Mesodermal cell (in vitro differentiated cells): ENCODE results near the gene HSP90AB1.
A peak's percentile ranks its signal among the peaks of the same experiment; 100 is the strongest.
"Not testable (repeated sequence)": the region's sequence is repeated elsewhere in the genome, so short reads cannot be mapped to it uniquely, and the experiment has no call there.

ENCODE experiments used
- H3K27ac ChIP-seq: 2 replicates; pipeline ENCODE4 v1.7.0; 2013; ENCODE audit warnings: mild to moderate bottlenecking, low read depth, low read length, moderate library complexity; ENCODE audit not compliant: severe bottlenecking
- H3K36me3 ChIP-seq: 2 replicates; pipeline ENCODE4 v1.7.1; 2013; ENCODE audit warnings: mild to moderate bottlenecking, low read length, moderate library complexity; ENCODE audit not compliant: control insufficient read depth, insufficient read depth
- H3K4me1 ChIP-seq: one replicate; pipeline ENCODE4 v1.7.1; 2013; ENCODE audit warnings: mild to moderate bottlenecking, low read length; ENCODE audit not compliant: insufficient read depth, control insufficient read depth, poor library complexity, severe bottlenecking
- H3K4me3 ChIP-seq: 2 replicates; pipeline ENCODE4 v1.7.0; 2013; ENCODE audit warnings: low read length, control low read depth, mild to moderate bottlenecking; ENCODE audit not compliant: insufficient read depth, poor library complexity, severe bottlenecking; ENCODE audit errors: extremely low read depth
- H3K9me3 ChIP-seq: 2 replicates; pipeline ENCODE4 v1.7.1; 2013; ENCODE audit warnings: mild to moderate bottlenecking, low read length, moderate library complexity; ENCODE audit not compliant: control insufficient read depth
- WGBS, 2 experiments: methylation state at CpG; one replicate each; pipeline ENCODE4 v1.1.5; 2013; ENCODE audit warnings: missing lambda C conversion rate in 2 of 2; ENCODE audit not compliant: insufficient coverage in 2 of 2; 5-methylcytosine and 5-hydroxymethylcytosine counted together

HSP90AB1 gene

GRCh38 chr6:44229376-44230033 lies 17.4 kb upstream of the HSP90AB1 start:
- Histone ChIP-seq H3K36me3 (peaks cover 17% of the 10 kb centered on the region), H3K4me3 (no peak overlapping the region), H3K9me3 (no peaks in the 10 kb centered on the region), H3K4me1 (peaks cover 18% of the 10 kb centered on the region), H3K27ac (no peak overlapping the region)
- 96 to 98% methylated on average over 10 to 11 of the region's 11 CpGs for WGBS, 2 experiments

- H3K9me3 ChIP-seq, result no peaks in the 10 kb centered on the region
- no peak overlapping the region for H3K4me3 ChIP-seq
- no peak overlapping the region for H3K27ac ChIP-seq
- peaks cover 17% of the 10 kb centered on the region for H3K36me3 ChIP-seq
- peaks cover 21% of the 10 kb centered on the region for H3K4me1 ChIP-seq
- WGBS, 2 experiments, result 91 to 95% methylated on average over 1 to 2 of the region's 10 CpGs
Measured at GRCh38 chr6:44230034-44230675, 16.7 kb upstream of the HSP90AB1 start.

- Histone ChIP-seq H3K36me3 (peaks cover 17% of the 10 kb centered on the region), H3K4me1 (peaks cover 19% of the 10 kb centered on the region)
- not testable (repeated sequence) for H3K4me3 ChIP-seq, H3K27ac ChIP-seq, H3K9me3 ChIP-seq
- WGBS, 2 experiments, result 96 to 100% methylated on average over 7 of the region's 9 CpGs
Measured at GRCh38 chr6:44231426-44231825, 15.5 kb upstream of the HSP90AB1 start.

GRCh38 chr6:44232676-44233566 lies 14.0 kb upstream of the HSP90AB1 start:
- H3K4me1 ChIP-seq, result peaks cover 16% of the 10 kb centered on the region
- no peaks in the 10 kb centered on the region for H3K9me3 ChIP-seq
- H3K27ac ChIP-seq, result no peak overlapping the region
- no peak overlapping the region for H3K4me3 ChIP-seq
- WGBS, 2 experiments, result 91% methylated on average over 10 to 15 of the region's 16 CpGs
- H3K36me3 ChIP-seq, result peaks cover 17% of the 10 kb centered on the region

- no peaks in the 10 kb centered on the region for H3K9me3 ChIP-seq
- no peak overlapping the region for H3K4me3 ChIP-seq
- no peak overlapping the region for H3K27ac ChIP-seq
- peaks cover 16% of the 10 kb centered on the region for H3K4me1 ChIP-seq
- WGBS, 2 experiments, result 85 to 92% methylated on average over 12 to 14 of the region's 14 CpGs
- H3K36me3 ChIP-seq, result peaks cover 17% of the 10 kb centered on the region
Measured at GRCh38 chr6:44233567-44234100, 13.3 kb upstream of the HSP90AB1 start.

GRCh38 chr6:44234101-44235025 lies 12.5 kb upstream of the HSP90AB1 start:
- Histone ChIP-seq H3K27ac (peak overlapping the region; percentile 70), H3K4me3 (no peak overlapping the region), H3K4me1 (peaks cover 16% of the 10 kb centered on the region), H3K9me3 (no peaks in the 10 kb centered on the region), H3K36me3 (peaks cover 13% of the 10 kb centered on the region)
- WGBS, 2 experiments, result 36 to 42% methylated on average over 3 to 5 of the region's 5 CpGs

- Histone ChIP-seq H3K27ac (no peak overlapping the region), H3K9me3 (no peaks in the 10 kb centered on the region), H3K4me3 (no peak overlapping the region), H3K4me1 (peaks cover 16% of the 10 kb centered on the region), H3K36me3 (peaks cover 5% of the 10 kb centered on the region)
- 83 to 91% methylated on average over 5 of the region's 6 CpGs for WGBS, 2 experiments
Measured at GRCh38 chr6:44235269-44235668, 11.6 kb upstream of the HSP90AB1 start.

GRCh38 chr6:44235891-44236516 lies 10.9 kb upstream of the HSP90AB1 start:
- peaks cover 16% of the 10 kb centered on the region for H3K4me1 ChIP-seq
- peaks cover 5% of the 10 kb centered on the region for H3K36me3 ChIP-seq
- 92 to 100% methylated on average over 1 to 5 of the region's 6 CpGs for WGBS, 2 experiments
- H3K4me3 ChIP-seq, result no peak overlapping the region
- no peak overlapping the region for H3K27ac ChIP-seq
- no peaks in the 10 kb centered on the region for H3K9me3 ChIP-seq

- H3K9me3 ChIP-seq, result no peaks in the 10 kb centered on the region
- peak overlapping the region; percentile 49 for H3K4me3 ChIP-seq
- WGBS, 2 experiments, result 56 to 60% methylated on average over 18 to 19 of the region's 22 CpGs
- peaks cover 1% of the 10 kb centered on the region for H3K36me3 ChIP-seq
- H3K4me1 ChIP-seq, result peaks cover 16% of the 10 kb centered on the region
- H3K27ac ChIP-seq, result peak overlapping the region; percentile 81
Measured at GRCh38 chr6:44237021-44237812, 9.7 kb upstream of the HSP90AB1 start.
